Neural cell (in vitro differentiated cells): Measurements from ENCODE around the gene DAZAP1. TPM values are rescaled to one million over a fixed set of nuclear protein-coding genes. Genes with fewer than 3 reads are reported as not detected.

Source experiments
- H2AFZ ChIP-seq: fragments of 200-600, 300-800 bp; sonication (generic), shearing (Covaris generic); 2 replicates; pipeline ENCODE4 v1.6.0; 2014; ENCODE audit warnings: low read depth, mild to moderate bottlenecking, antibody characterized with exemption, low read length, moderate library complexity
- H3F3A ChIP-seq: fragments of 200-600 bp; shearing (Covaris generic); 2 replicates; pipeline ENCODE4 v1.6.1; 2016; ENCODE audit warnings: mild to moderate bottlenecking, moderate library complexity, mixed read lengths, antibody characterized with exemption, low read length; ENCODE audit not compliant: insufficient read depth, poor library complexity, severe bottlenecking
- H3K27ac ChIP-seq: fragments of 200-600, 300-800 bp; sonication (generic), shearing (Covaris generic); 2 replicates; pipeline ENCODE4 v1.5.1; 2014; ENCODE audit warnings: mild to moderate bottlenecking, low read length, moderate library complexity
- H3K27me3 ChIP-seq: fragments of 300-800, 200-600 bp; sonication (generic), shearing (Covaris generic); 2 replicates; pipeline ENCODE4 v1.6.0; 2014; ENCODE audit warnings: mild to moderate bottlenecking, low read depth, low read length, moderate library complexity; ENCODE audit not compliant: insufficient read depth
- H3K36me3 ChIP-seq: fragments of 300-800, 200-600 bp; sonication (generic), shearing (Covaris generic); 2 replicates; pipeline ENCODE4 v1.5.1; 2014; ENCODE audit warnings: mild to moderate bottlenecking, antibody characterized with exemption, low read length, moderate library complexity; ENCODE audit not compliant: insufficient read depth
- H3K4me2 ChIP-seq: fragments of 300-800, 200-600 bp; sonication (generic), shearing (Covaris generic); 2 replicates; pipeline ENCODE4 v1.6.0; 2014; ENCODE audit warnings: mild to moderate bottlenecking, low read length
- H3K4me3 ChIP-seq: fragments of 300-800, 200-600 bp; sonication (generic), shearing (Covaris generic); 2 replicates; pipeline ENCODE4 v1.5.1; 2014; ENCODE audit warnings: mild to moderate bottlenecking, low read length, moderate library complexity
- H3K79me2 ChIP-seq: fragments of 200-600 bp; shearing (Covaris generic); replicated peaks from 2 replicates; pipeline ENCODE4 v1.6.0; 2014; ENCODE audit warnings: mild to moderate bottlenecking, low read length, moderate library complexity; ENCODE audit not compliant: insufficient read depth
- H3K9ac ChIP-seq: fragments of 300-800, 200-600 bp; sonication (generic), shearing (Covaris generic); 2 replicates; pipeline ENCODE4 v1.6.1; 2016; ENCODE audit warnings: mild to moderate bottlenecking, low read length, mixed read lengths
- H3K9me2 ChIP-seq: fragments of 200-600 bp; shearing (Covaris generic); 2 replicates; pipeline ENCODE4 v1.6.1; 2016; ENCODE audit warnings: mild to moderate bottlenecking, low read length, mixed read lengths; ENCODE audit not compliant: insufficient read depth
- H3K9me3 ChIP-seq: fragments of 200-600, 300-800 bp; sonication (generic), shearing (Covaris generic); 2 replicates; pipeline ENCODE4 v1.6.1; 2016; ENCODE audit warnings: mild to moderate bottlenecking, mixed run types, low read length, moderate library complexity, mixed read lengths
- H4K20me1 ChIP-seq: fragments of 200-600 bp; shearing (Covaris generic); 2 replicates; pipeline ENCODE4 v1.6.1; 2016; ENCODE audit warnings: mild to moderate bottlenecking, mixed run types; ENCODE audit not compliant: insufficient read depth
- CTCF ChIP-seq: fragments of 450-650 bp; IDR thresholded peaks from 2 replicates; pipeline ENCODE4 v1.5.1; 2014; ENCODE audit warnings: antibody characterized with exemption, mild to moderate bottlenecking, moderate library complexity; ENCODE audit not compliant: poor library complexity, severe bottlenecking
- EP300 ChIP-seq: fragments of 450-650 bp; conservative IDR thresholded peaks from 2 replicates; pipeline ENCODE4 v1.6.1; 2014; ENCODE audit warnings: antibody characterized with exemption, mild to moderate bottlenecking, moderate library complexity; ENCODE audit not compliant: poor library complexity, severe bottlenecking
- EZH2 ChIP-seq: fragments of 200-600, 300-800 bp; shearing (Covaris generic), sonication (generic); IDR thresholded peaks from 2 replicates; pipeline ENCODE4 v1.6.1; 2014; ENCODE audit warnings: antibody characterized with exemption, low read length, borderline replicate concordance, mild to moderate bottlenecking; ENCODE audit not compliant: insufficient read depth, poor library complexity, severe bottlenecking
- MXI1 ChIP-seq: fragments of 450-650 bp; conservative IDR thresholded peaks from 2 replicates; pipeline ENCODE4 v1.6.1; 2014; ENCODE audit warnings: antibody characterized with exemption, mild to moderate bottlenecking; ENCODE audit not compliant: poor library complexity, severe bottlenecking
- POLR2AphosphoS5 ChIP-seq: IDR thresholded peaks from 2 replicates; pipeline ENCODE4 v1.6.1; 2012
- RAD21 ChIP-seq: fragments of 450-650 bp; conservative IDR thresholded peaks from 2 replicates; pipeline ENCODE4 v1.6.1; 2014; ENCODE audit warnings: antibody characterized with exemption, mild to moderate bottlenecking, moderate library complexity
- polyA plus RNA-seq: library from polyadenylated mRNA; depleted of rRNA; stranded (reverse); fragments of >200 nt; gene quantifications from 2 replicates; pipeline ENCODE4 v1.2.3, GENCODE V29; 2014
- TF ChIP-seq, protein P1 (sequence below): IDR thresholded peaks from 2 replicates; pipeline ENCODE4 v1.6.1; 2012; ENCODE audit warnings: borderline replicate concordance

Gene DAZAP1
- polyA plus RNA-seq, 1 donor from 2014 or later, result 60.5 TPM

GRCh38 chr19:1426736-1427135, 19.4 kb downstream of the DAZAP1 start:
- Histone ChIP-seq H2AFZ (no peak overlapping the region), H3K36me3 (no peaks in the 10 kb centered on the region), H3K79me2 (no peaks in the 10 kb centered on the region), H3K4me3 (no peak overlapping the region), H3K27me3 (no peaks in the 10 kb centered on the region), H3K9me2 (no peaks in the 10 kb centered on the region), H3K27ac (no peak overlapping the region), H3K9ac (no peak overlapping the region), H4K20me1 (no peaks in the 10 kb centered on the region), H3K9me3 (no peaks in the 10 kb centered on the region), H3K4me2 (no peak overlapping the region), H3F3A (no peaks in the 10 kb centered on the region)
- no peak for TF ChIP-seq CTCF
- TF ChIP-seq, protein P1, sequence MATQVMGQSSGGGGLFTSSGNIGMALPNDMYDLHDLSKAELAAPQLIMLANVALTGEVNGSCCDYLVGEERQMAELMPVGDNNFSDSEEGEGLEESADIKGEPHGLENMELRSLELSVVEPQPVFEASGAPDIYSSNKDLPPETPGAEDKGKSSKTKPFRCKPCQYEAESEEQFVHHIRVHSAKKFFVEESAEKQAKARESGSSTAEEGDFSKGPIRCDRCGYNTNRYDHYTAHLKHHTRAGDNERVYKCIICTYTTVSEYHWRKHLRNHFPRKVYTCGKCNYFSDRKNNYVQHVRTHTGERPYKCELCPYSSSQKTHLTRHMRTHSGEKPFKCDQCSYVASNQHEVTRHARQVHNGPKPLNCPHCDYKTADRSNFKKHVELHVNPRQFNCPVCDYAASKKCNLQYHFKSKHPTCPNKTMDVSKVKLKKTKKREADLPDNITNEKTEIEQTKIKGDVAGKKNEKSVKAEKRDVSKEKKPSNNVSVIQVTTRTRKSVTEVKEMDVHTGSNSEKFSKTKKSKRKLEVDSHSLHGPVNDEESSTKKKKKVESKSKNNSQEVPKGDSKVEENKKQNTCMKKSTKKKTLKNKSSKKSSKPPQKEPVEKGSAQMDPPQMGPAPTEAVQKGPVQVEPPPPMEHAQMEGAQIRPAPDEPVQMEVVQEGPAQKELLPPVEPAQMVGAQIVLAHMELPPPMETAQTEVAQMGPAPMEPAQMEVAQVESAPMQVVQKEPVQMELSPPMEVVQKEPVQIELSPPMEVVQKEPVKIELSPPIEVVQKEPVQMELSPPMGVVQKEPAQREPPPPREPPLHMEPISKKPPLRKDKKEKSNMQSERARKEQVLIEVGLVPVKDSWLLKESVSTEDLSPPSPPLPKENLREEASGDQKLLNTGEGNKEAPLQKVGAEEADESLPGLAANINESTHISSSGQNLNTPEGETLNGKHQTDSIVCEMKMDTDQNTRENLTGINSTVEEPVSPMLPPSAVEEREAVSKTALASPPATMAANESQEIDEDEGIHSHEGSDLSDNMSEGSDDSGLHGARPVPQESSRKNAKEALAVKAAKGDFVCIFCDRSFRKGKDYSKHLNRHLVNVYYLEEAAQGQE, result no peak
- no peak for TF ChIP-seq EP300
- TF ChIP-seq EZH2, result no peak

- H3K36me3 ChIP-seq, result no peaks in the 10 kb centered on the region
- no peaks in the 10 kb centered on the region for H4K20me1 ChIP-seq
- H3K27me3 ChIP-seq, result no peaks in the 10 kb centered on the region
- H3K9me2 ChIP-seq, result no peaks in the 10 kb centered on the region
- no peak overlapping the region for H3K9ac ChIP-seq
- no peaks in the 10 kb centered on the region for H3K79me2 ChIP-seq
- no peaks in the 10 kb centered on the region for H3F3A ChIP-seq
- no peak overlapping the region for H3K4me2 ChIP-seq
- no peak overlapping the region for H3K27ac ChIP-seq
- TF ChIP-seq RAD21 (no peak), MXI1 (no peak), CTCF (no peak), POLR2AphosphoS5 (no peak)
- no peaks in the 10 kb centered on the region for H3K9me3 ChIP-seq
- H2AFZ ChIP-seq, result no peak overlapping the region
- no peak overlapping the region for H3K4me3 ChIP-seq
Measured at GRCh38 chr19:1427221-1427920, 20.0 kb downstream of the DAZAP1 start.
